ENCODE data around the gene UBE2E1. TPM values are rescaled to one million over a fixed set of nuclear protein-coding genes. Genes with fewer than 3 reads are reported as not detected.

The UBE2E1 gene
- polyA plus RNA-seq, 10 donors: 75.1 to 107 (median 90.2) TPM

- DNase-seq: no peak
These were observed 14.1 kb upstream of the UBE2E1 start for GRCh38 chr3:23791678-23792077.

GRCh38 chr3:23793528-23794134 is 12.1 kb upstream of the UBE2E1 start:
- DNase-seq: no peak

- DNase-seq: no peak
These were observed 10.7 kb upstream of the UBE2E1 start for GRCh38 chr3:23795096-23795495.

- peak in 1 of 3 donors; percentile 26 for DNase-seq
These were observed 9.2 kb upstream of the UBE2E1 start for GRCh38 chr3:23796518-23796917.

GRCh38 chr3:23797491-23797890 is 8.3 kb upstream of the UBE2E1 start:
- DNase-seq: no peak

- DNase-seq: no peak
These were observed 7.3 kb upstream of the UBE2E1 start for GRCh38 chr3:23798456-23798855.

- DNase-seq: no peak
These were observed 6.9 kb upstream of the UBE2E1 start for GRCh38 chr3:23798876-23799275.

GRCh38 chr3:23800731-23801130 is 5.0 kb upstream of the UBE2E1 start:
- peak in 2 of 3 donors; percentile 38 to 54 for DNase-seq

GRCh38 chr3:23804441-23805209 is 1.1 kb upstream of the UBE2E1 start:
- DNase-seq: peak in 1 of 3 donors; percentile 14

GRCh38 chr3:23805210-23805632 is 534 bp upstream of the UBE2E1 start:
- DNase-seq: no peak

- DNase-seq: peak; percentile 45 to 78 (median 54)
These were observed 1.0 kb downstream of the UBE2E1 start for GRCh38 chr3:23806534-23807423.

GRCh38 chr3:23807424-23808015 is 1.8 kb downstream of the UBE2E1 start:
- DNase-seq: no peak

- DNase-seq: no peak
These were observed 2.8 kb downstream of the UBE2E1 start for GRCh38 chr3:23808525-23808924.

- DNase-seq: no peak
These were observed 3.5 kb downstream of the UBE2E1 start for GRCh38 chr3:23809294-23809693.

GRCh38 chr3:23809840-23810342 is 4.1 kb downstream of the UBE2E1 start:
- DNase-seq: no peak

GRCh38 chr3:23810343-23811184 is 4.8 kb downstream of the UBE2E1 start:
- DNase-seq: peak in 2 of 3 donors; percentile 30 to 66

- DNase-seq: no peak
These were observed 5.4 kb downstream of the UBE2E1 start for GRCh38 chr3:23811185-23811527.

GRCh38 chr3:23811919-23812318 is 6.2 kb downstream of the UBE2E1 start:
- no peak for DNase-seq

GRCh38 chr3:23815879-23816278 is 10.1 kb downstream of the UBE2E1 start:
- no peak for DNase-seq

GRCh38 chr3:23816721-23817120 is 11.0 kb downstream of the UBE2E1 start:
- DNase-seq: no peak
